Ureter (tissue), 1 donor: Measurements from ENCODE around the gene ASB6. TPM values are rescaled to one million over a fixed set of nuclear protein-coding genes. Genes with fewer than 3 reads are reported as not detected.
"Not testable (repeated sequence)": the region's sequence is repeated elsewhere in the genome, so short reads cannot be mapped to it uniquely, and the experiment has no call there.

ENCODE experiments used
- DNase-seq: peaks from one replicate; pipeline ENCODE4 v3.0.0-alpha.2; 2020; ENCODE audit warnings: low spot score
- total RNA-seq: library from RNA; stranded (reverse); gene quantifications from one replicate; pipeline ENCODE4 v1.2.4, GENCODE V29; 2023
- donor health status: DM: yes; HTN: yes; CAD: no.

Gene ASB6
- total RNA-seq, 1 donor from 2014 or later = 18.8 TPM

GRCh38 chr9:129644365-129644764 lies 2.4 kb upstream of the ASB6 start:
- no peak for DNase-seq

GRCh38 chr9:129643706-129644105 lies 1.8 kb upstream of the ASB6 start:
- no peak for DNase-seq

DNA sequence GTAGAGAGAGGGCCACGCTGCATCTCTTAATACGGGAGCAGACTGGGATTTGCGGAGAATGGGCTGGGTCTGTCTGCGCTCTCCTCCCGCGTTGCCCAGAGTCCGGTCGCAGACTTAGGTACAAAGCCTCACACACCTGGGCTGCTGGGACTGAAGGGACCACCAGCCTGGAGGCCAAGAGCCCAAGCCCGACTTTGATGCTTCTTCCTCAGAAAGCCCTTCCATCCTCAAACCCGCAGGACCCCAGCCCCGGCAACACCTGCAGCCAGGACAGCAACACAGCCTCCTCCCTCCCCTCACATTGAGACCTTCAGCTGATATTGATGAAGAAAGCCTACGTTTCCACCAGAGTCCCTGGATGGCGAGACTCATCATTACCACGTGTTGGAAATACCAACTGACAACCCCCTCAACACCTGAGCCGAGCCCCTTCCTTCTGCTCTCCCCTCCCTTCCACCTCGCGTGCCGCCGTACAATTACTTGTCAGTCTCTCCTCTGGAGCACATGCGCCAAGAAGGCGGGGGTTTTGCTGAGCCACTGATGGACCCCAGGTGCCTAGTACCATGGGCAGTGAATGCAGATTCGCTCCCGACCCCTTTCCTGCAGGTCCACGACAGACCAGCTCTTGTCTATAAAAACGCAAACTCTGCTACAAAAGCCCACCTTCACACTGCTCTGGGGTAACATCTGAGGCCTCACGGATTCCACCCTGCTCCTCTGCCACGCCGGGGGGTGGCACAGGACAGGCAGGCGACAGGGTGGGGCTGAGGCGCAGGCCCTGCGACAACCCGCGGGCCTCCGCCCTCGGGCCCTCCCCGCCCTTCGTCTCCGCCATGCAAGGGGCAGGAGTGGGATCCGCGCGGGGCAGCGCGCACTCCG lies 841 bp downstream of the ASB6 start:
- no peak for DNase-seq

DNA sequence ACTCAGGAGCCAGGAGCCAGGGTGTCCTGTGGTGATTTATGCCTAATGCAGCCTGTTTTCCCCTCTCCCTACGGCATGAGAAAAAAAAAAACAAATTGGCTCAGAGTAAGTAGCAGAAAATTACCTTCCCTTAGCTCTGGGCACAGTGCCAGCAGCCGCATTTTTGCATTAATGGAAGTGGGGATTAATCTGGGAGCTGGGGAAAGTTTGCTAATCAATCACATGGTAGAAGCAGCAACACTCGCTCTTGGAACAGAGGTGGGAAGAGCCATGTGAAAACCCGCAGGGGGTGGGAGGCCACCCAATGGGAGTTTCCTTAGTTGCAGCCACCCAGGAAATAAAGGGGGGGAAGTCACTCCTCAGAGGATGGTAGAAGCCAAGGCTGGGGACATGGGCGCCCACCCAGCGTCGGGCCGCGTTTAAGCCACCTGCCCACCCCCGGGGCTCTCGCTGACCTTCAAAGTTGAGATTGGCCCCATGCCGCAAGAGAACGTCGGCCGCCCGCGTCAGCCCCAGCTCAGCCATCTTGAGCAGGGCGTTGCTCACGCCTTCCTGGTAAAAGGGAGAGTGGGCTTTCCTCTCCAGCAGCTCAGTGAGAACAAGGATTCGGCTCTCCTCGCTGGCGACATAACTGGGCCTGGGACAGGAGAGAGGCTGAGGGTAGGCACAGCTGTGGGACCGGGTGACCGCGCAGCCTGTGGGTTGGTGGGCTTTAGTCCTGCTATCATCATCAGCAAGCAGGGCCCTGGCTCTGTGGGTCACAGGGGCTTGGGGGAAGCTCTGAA lies 1.7 kb downstream of the ASB6 start:
- DNase-seq = no peak

GRCh38 chr9:129639756-129640085 lies 2.2 kb downstream of the ASB6 start:
- no peak for DNase-seq

GRCh38 chr9:129639034-129639630 lies 2.8 kb downstream of the ASB6 start:
- DNase-seq = no peak

DNA sequence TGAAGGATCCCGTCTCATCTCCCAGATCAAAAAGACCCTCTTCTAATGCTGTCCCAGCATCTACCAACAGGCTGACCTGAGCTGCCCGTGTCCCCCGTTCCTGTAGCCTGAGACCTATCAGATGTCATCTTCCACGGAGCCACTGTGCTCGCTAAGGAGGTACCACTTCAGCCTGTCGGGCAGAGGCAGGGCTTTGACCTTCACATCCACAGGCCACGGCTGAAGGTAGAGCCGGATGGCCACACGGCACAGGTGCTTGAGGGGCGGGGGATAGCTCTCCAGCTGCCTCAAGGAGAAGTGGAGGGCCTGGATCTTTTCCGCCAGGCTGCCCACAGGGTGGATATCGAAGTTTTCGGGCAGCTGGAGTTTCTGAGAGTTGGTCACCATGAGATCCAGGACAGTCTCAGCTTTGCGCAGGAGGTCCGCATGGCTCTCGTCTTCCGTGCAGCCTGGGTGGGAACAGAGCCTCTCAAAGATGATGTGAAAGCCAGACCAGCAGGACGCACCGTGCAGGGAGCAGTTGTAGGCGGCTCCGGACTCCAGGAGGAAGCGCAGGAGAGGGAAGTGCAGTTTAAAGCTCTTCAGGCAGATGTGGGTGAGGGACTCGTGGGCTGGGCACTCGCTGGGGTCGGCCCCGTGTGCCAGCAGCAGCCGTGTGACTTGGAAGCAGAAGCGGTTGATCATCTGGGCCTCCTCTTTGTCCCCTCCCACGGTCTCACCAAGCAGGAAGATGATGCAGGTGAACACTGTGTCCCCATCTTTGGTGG lies 4.1 kb downstream of the ASB6 start:
- no peak for DNase-seq

- DNase-seq = no peak
Observed at GRCh38 chr9:129637102-129637501, 4.8 kb downstream of the ASB6 start.

DNA sequence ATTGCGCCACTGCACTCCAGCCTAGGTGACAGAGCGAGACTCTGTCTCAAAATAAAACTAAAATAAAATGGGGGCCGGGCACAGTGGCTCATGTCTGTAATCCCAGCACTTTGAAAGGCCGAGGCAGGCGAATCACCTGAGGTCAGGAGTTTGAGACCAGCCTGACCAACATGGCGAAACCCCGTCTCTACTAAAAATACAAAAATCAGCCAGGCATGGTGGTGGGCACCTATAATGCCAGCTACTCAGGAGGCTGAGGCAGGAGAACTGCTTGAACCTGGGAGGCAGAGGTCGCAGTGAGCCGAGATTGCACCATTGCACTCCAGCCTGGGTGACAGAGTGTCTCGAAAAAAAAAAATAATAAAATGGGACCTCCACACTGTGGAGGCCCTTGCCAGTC lies 5.6 kb downstream of the ASB6 start:
- not testable (repeated sequence) for DNase-seq

- no peak for DNase-seq
Observed at GRCh38 chr9:129635099-129636065, 6.6 kb downstream of the ASB6 start.

- no peak for DNase-seq
Observed at GRCh38 chr9:129633848-129634247, 8.1 kb downstream of the ASB6 start.

DNA sequence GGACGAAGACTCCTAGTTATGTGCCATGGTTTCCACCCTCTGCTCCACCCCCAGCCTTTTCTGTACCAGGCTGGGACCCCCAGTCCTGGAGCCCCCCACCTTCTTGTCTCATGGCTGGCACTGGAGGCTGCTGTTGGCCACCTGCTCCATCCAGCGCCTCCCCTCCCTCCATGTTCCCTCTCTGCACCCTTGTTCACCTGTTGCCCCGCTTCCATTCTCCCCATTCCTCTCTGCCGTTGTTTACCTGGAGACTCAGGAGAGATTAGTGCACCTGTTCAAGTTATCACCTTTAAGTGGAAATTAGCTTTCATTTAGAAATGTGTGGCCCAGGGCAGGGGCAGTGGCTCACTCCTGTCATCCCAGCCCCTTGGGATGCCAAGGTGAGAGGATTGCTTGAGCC lies 8.7 kb downstream of the ASB6 start:
- no peak for DNase-seq

DNA sequence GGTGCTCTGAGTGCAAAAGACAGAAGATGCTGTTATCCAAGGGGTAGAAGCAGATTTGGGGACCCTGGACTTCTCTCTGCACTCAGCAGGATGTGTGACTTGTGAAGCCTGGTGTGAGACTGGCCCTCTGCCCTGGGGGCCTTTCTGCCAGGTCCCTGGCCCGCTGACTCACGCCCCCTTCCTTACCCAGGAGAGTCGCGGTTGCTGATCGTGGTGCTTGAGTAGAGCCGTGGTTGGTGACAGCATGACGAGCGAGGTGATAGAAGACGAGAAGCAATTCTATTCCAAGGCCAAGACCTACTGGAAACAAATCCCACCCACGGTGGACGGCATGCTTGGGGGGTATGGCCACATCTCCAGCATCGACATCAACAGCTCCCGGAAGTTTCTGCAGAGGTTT lies 9.5 kb downstream of the ASB6 start:
- no peak for DNase-seq

GRCh38 chr9:129631674-129632129 lies 10.2 kb downstream of the ASB6 start:
- no peak for DNase-seq

- no peak for DNase-seq
Observed at GRCh38 chr9:129630967-129631673, 10.8 kb downstream of the ASB6 start.

DNA sequence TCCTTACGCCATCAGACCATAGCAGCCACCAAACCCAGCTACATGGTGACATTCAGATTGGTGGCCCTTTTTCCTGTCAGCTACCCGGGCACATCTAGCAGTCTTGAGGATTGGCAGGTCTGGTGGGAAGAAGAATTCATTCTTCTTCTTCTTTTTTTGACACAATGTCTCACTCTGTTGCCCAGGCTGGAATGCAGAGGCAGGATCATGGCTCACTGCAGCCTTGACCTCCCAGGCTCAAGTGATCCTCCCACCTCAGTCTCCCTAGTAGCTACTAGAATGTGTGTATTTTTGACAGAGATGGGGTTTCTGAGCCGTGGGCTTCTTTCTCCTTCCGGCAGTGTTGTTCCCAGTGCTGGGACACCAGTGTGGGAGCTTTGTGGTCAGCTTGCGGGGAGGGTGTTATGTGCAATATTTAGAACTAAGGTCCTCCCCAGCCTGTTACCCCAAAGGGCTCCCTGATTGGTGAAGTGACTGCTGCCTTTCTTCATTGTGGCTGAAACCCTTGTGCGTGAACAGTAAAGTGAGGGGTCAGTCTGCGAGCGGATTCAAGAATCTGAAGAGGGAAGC lies 12.6 kb downstream of the ASB6 start:
- DNase-seq = no peak

- DNase-seq = no peak
Observed at GRCh38 chr9:129628709-129629108, 13.2 kb downstream of the ASB6 start.

GRCh38 chr9:129627556-129628440 lies 14.2 kb downstream of the ASB6 start:
- DNase-seq = no peak
